BJ (cell line): ENCODE data around the gene ETFB. TPM values are rescaled to one million over a fixed set of nuclear protein-coding genes. Genes with fewer than 3 reads are reported as not detected.

Experiments used
- CTCF ChIA-PET: fragments of 350-600 bp; formaldehyde crosslinking; extraction: SDS; loops from one replicate; lab custom pipeline; 2021; ENCODE audit warnings: antibody characterized with exemption, inconsistent platforms; lab: Yijun Ruan, JAX
- POLR2A ChIA-PET: fragments of 300-600 bp; sonication (Branson Sonifier 250); formaldehyde crosslinking; extraction: SDS; loops from one replicate; lab custom pipeline; 2021; ENCODE audit warnings: antibody characterized with exemption; lab: Charles Lee
- DNase-seq: peaks from one replicate; pipeline ENCODE4 v3.0.0-alpha.2; 2011; ENCODE audit warnings: low read depth
- H3K27me3 ChIP-seq: 2 replicates; pipeline ENCODE4 v1.6.0; 2011; ENCODE audit warnings: low read length; ENCODE audit not compliant: control insufficient read depth, insufficient read depth
- H3K36me3 ChIP-seq: 2 replicates; pipeline ENCODE4 v1.5.1; 2011; ENCODE audit warnings: low read length; ENCODE audit not compliant: control insufficient read depth, insufficient read depth
- H3K4me3 ChIP-seq: 2 replicates; pipeline ENCODE4 v1.5.1; 2011; ENCODE audit warnings: low read depth, mild to moderate bottlenecking, control low read depth, low read length
- CTCF ChIP-seq: IDR thresholded peaks from 2 replicates; pipeline ENCODE4 v1.5.1; 2011; ENCODE audit warnings: low read depth, mild to moderate bottlenecking, control low read depth, inconsistent platforms, low read length, moderate library complexity; ENCODE audit not compliant: insufficient read depth
- polyA plus RNA-seq: library from polyadenylated mRNA; depleted of rRNA; stranded (reverse); fragments of >200 nt; gene quantifications from 2 replicates; pipeline ENCODE4 v1.2.3, GENCODE V29; 2011

Gene ETFB
- polyA plus RNA-seq, 1 experiment, result 149 TPM

GRCh38 chr19:51337141-51337860, 28.9 kb downstream of the ETFB start:
- TF ChIP-seq CTCF, result no peak
- no peak overlapping the region for H3K4me3 ChIP-seq
- ChIA-PET CTCF (interaction anchor here (0.7 to 1.2 kb wide), 4 partner anchors 61 to 371 kb away, joined by 3 to 7 read pairs (median 3); no protein-coding TSS in a partner anchor), POLR2A (no interaction called here)
- no peaks in the 10 kb centered on the region for H3K36me3 ChIP-seq
- DNase-seq, result no peak
- H3K27me3 ChIP-seq, result no peaks in the 10 kb centered on the region

DNA sequence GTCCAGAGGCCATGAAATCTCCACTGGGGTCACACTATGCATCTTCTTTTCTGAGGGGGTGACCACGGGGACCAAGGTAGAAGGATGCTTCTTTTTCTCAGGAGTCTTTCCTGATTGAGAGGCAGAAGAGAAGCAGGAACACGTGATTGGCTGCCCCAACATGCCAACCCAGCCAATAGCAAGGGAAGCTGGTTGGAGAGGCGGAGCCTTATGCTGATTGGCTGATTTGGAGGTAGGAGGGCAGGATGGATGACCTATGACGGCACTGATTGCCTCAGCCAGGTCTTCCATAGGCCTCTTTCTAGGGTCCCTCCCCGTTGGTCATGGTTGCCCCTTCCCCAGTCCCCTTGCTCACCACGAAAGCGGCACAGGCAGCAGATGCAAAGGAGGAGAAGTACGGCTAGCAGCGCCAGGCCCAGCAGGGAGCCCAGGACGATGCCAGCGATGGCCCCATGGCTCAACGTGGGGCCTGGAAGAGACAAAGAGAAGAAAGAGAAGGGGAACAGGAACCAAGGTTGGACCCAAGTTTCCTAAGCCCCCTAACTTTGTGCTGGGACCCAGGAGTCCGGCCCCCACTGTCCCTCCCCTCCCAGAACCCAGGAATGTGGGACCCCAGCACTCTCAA, 32.2 kb downstream of the ETFB start:
- no peak for DNase-seq
- no peak for TF ChIP-seq CTCF
- no peaks in the 10 kb centered on the region for H3K27me3 ChIP-seq
- no peak overlapping the region for H3K4me3 ChIP-seq
- ChIA-PET POLR2A (no interaction called here), CTCF (no interaction called here)
- no peaks in the 10 kb centered on the region for H3K36me3 ChIP-seq

- no peaks in the 10 kb centered on the region for H3K36me3 ChIP-seq
- H3K4me3 ChIP-seq, result no peak overlapping the region
- no peak for TF ChIP-seq CTCF
- no peak for DNase-seq
- POLR2A ChIA-PET, result no interaction called here
- CTCF ChIA-PET, result no interaction called here
- H3K27me3 ChIP-seq, result no peaks in the 10 kb centered on the region
Measured at GRCh38 chr19:51331716-51332115, 34.5 kb downstream of the ETFB start.

DNA sequence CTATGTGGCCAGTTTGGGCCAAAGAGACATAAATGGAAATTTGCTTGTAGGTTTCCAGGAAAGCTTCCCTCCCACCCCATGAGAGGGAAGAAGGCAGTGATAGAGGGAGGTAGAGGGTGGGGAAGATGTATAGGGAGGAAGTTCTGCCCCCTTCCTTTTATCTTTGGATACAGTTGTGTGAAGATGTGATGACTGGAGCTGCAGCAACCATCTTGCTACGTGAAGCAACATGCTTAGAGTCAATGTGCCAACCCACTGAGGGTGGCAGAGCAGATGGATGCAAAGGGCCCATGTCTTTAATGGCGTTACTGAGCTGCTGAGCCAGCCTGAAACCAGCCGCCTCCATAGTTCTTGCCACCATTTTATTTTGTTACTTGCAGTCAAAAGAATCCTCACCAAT, 35.0 kb downstream of the ETFB start:
- no peak for TF ChIP-seq CTCF
- DNase-seq, result no peak
- H3K4me3 ChIP-seq, result no peak overlapping the region
- no peaks in the 10 kb centered on the region for H3K36me3 ChIP-seq
- no peaks in the 10 kb centered on the region for H3K27me3 ChIP-seq
- POLR2A ChIA-PET, result no interaction called here
- CTCF ChIA-PET, result no interaction called here

- Histone ChIP-seq H3K4me3 (no peak overlapping the region), H3K27me3 (no peaks in the 10 kb centered on the region), H3K36me3 (no peaks in the 10 kb centered on the region)
- no peak for DNase-seq
- POLR2A ChIA-PET, result no interaction called here
- CTCF ChIA-PET, result no interaction called here
- TF ChIP-seq CTCF, result no peak
Measured at GRCh38 chr19:51330366-51330765, 35.8 kb downstream of the ETFB start.
